Measurements from ENCODE around the gene TJP3.

The TJP3 gene

DNA sequence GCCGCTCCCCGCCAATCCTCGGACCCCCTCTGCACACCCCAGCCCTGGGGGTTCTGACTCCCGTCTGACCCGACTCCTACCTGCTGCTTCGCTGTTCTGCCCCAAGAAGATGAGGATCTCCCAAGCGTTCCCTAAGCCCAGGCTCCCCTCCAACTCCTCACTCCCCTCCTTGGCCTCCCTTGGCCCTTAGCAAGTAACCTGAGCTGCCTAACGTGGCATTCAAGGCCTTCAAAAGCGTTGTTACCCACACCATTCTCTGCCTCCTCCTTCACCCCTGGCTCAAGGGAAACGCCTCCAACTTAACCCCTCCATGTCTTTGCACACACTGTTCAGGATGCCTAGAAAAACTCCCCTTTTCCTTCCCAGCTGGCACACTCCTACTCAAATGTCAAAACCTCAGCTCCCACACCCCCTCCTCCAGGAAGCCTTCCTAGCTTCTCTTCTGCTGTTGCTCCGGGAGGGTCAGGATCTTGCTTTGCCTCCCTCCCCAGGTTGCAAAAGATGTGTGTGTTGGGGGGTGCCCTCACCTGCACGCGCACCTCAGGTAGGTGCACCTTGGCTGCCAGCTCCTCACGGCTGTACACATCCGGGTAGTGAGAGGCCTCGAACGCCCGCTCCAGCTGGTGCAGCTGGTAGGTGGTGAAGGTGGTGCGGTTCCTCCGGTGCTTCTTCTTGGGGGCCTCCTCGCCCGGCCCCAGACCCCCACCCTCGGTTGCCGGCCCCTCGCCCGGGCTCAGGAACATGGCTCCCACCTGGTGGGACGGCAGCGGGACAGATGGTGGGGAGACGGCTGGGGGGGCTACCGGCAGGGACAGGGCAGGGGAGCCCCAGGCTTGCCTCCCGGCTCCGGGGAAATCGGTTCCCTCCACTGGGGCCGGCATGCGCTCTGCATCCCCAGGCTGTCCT lies 63.1 kb downstream of the TJP3 start:
- DNase-seq: no peak

DNA sequence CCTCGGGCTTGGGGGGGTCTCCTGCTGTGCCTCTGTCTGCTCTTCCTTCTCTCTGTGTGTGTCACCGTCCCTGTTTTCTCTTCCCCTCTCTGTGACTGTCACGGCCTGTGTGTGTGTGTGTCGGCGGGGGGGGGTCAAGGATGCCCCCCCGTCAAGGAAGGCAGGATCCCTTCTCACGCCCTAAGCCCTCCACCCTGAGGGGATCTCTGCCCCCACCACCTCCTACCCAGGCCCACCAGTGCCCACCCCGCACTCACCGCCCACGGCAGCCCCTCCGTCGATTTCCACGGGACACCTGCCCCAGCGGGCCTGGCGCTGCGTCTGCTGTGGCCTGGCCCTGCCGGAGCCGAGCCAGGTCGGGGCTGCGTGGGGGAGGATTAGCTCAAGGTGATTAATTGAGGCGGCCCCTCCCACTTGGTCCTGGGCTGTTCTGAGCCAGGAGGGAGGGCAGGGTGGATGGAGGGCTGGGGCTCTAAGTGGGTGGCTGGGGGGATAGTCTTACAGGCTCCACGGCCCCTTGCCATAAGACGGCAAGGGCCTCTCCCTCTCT lies 63.8 kb downstream of the TJP3 start, which contains the start of gene RAX2:
RAX2 (minus strand) TSS at position 323 of the 550 bp plus-strand sequence. CDS start 486 bp downstream, outside the sequence.
- no peak for DNase-seq

DNA sequence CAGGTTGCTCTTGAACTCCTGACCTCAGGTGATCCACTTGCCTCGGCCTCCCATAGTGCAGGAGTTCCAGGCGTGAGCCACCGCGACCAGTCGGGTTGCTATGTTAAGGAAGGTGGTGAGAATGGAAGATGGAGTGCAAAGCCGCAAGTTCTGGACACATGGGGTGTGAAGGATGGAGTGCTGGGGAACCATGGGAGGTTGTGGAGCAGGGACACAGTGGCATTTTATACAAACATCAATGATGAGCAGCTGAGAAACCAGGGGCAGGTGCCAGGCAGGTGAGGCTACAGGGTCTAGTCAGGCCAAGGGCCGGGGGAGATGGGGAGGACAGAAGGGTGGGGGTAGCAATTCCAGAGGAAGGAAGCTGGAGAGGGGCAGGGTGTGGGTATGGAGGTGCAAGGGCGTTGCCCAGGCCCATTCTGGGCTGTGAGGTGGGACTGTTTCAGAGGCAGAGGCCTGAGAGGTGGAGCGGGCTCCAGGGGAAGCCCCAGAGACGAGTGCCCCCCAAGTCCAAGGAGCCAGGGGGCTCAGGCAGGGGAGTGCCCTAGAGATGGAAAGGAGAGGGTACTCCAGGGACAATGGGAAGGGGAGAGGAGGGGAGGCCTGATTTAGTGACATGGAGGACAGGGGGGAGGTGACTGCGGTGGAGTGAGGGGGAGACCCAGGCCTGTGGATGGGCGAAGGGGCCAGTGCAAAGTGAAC lies 65.8 kb downstream of the TJP3 start:
- DNase-seq: no peak

DNA sequence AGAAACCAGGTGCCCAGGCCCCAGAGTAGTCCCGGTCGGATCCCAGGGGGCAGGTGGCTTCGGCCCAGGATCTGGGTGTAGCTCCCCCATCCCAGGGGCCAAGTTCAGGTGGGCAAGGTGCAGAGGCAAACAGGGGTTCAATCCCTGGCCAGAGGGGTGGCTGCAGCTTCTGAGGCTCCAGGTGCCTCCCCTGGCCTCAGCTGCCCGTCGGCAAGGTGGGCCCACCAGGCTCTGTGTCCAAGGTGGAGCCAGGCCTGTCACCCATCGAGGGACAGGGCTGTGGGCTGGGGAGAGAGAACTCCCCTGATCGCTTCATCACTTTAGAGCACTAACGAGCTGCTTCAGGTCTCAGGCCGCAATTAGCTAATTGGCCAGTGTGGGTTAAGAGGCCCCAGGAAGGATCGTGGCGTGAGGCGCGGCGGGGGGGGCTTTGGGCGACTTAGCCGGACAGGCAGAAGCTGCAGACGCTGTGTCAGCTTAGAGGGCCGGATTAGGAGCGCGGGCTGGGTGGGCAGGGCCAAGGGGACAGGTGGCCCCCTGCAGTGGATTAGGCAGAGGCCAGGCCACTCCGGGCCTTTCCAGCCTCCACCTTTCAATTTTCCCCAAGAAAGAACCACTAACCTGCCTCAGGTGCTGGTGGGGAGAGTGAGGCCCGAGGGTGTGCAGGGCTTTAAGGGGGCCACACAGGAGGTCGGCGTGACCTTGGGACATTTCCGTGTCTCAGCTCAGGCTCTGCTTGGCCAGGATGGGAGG lies 66.6 kb downstream of the TJP3 start:
- no peak for DNase-seq

DNA sequence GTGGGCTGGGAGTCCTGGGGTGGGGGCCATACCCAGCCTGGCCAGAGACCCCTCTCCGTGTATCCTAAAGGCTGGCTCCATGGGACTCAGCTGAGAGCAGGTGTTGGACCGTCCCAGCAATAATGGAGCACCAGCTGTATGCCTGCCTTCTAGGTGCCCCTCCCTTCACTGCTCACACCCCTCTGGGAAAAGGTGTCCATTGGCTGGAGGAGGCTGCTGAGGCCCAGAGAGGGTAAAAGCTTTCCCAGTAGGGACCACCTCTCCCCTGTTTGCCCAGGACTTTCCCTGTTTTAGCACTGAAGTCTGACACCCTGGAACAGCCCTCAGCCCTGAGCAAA lies 67.2 kb downstream of the TJP3 start:
- DNase-seq: no peak

DNA sequence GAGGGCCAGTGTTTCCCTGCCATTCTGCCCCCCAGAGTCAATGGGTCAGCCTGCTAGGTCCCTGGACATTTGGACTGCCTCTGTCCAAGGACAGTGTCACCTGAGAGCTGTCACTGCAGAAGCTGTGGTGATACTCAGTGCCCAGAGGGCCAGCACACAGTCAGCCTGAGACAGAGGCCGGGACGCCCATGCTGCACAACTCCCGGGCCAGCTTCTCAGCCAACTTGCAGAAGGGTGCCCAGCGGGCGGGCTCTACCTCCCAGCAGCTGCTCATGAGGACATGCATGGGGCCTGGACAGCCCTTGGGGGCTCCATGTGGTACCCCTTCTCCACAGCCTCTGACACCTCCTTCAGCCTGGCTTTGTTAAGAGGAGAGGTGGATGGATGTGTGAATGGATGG lies 67.6 kb downstream of the TJP3 start:
- no peak for DNase-seq

DNA sequence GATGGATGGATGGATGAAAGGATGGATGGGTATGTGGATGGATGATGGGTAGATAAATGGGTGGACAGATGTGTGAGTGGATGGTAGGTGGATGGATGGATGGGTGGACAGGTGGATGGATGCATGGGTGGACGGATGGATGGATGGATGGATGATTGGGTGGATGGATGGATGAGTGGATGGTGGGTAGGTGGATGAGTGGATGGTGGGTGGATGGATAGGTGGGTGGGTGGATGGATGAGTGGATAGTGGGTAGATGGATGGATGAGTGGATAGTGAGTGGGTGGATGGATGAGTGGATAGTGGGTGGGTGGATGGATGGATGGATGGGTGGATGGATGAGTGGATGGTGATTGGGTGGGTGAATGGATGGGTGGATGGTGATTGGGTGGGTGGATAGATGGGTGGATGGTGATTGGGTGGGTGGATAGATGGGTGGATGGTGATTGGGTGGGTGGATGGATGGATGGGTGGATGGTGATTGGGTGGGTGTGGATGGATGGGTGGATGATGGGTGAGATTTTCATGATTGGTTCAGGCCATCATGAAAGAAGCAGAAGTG lies 68.4 kb downstream of the TJP3 start:
- no peak for DNase-seq

DNA sequence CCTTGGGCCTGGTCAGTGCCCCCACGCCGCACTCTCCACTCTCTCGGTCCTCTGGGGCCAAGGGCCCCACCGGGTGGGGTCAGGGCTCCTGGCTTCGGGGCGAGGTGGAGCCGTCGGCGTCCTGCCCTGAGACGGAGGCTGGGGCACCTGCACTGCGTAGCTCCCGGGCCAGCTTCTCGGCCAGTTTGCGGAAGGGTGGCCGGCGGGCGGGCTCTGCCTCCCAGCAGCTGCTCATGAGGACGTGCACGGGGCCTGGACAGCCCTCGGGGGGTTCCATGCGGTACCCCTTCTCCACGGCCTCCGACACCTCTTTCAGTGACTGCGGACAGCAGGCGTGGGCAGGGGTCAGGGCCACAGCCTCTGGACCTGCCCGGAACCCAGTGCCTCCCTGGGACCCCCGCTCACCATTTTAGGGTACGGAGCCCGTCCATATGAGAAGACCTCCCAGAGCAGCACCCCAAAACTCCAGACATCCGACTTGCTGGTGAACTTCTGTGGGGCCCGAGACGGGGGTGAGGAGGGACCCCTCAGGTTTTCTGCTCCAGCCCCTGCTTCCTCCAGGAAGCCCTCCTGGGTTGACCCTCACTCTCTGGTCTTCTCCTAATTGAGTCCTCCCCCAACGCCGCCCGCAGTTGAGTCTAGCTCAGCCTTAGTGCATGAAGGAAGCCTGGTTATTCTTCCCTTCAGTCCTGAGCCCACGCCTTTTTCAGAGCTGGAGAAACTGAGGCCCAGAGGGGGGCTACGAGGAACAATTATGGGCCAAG lies 70.1 kb downstream of the TJP3 start:
- DNase-seq: no peak

DNA sequence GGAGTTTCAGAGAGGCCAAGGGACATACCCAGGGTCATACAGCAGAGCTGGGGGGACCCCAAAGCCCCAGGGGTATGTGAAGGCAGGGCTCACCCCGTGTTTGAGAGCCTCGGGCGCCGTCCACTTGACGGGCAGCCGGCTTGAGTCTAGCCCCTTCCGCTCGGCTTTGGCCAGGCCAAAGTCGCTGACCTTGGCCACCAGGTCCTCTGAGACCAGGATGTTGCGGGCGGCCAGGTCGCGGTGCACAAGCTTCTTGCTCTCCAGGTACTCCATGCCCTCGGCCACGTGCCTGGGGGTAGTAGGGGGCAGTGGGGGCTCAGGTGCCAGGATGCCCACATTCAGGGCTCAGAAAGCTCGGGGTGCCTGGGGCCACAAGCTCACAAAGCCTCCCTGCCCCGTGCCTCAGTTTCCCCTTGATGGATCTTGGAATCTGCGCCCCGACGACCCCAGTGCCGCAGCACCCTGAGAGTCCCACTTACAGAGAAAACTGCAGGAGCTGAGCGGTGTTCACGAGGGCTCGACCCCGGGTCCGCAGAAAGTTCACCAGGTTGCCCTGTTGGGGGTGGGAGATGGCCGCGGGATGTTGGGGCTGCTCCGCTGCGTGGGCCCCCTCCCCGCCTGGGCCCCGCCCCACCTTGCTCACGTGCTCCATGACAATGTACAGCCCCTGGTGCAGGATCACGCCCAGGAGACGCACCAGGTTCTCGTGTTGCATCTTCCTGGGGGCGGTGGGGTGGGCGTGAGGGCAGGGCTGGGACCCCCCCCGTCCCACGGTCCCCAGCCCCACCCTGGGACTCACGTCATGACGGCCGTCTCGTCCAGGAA lies 70.9 kb downstream of the TJP3 start:
- DNase-seq: no peak

DNA sequence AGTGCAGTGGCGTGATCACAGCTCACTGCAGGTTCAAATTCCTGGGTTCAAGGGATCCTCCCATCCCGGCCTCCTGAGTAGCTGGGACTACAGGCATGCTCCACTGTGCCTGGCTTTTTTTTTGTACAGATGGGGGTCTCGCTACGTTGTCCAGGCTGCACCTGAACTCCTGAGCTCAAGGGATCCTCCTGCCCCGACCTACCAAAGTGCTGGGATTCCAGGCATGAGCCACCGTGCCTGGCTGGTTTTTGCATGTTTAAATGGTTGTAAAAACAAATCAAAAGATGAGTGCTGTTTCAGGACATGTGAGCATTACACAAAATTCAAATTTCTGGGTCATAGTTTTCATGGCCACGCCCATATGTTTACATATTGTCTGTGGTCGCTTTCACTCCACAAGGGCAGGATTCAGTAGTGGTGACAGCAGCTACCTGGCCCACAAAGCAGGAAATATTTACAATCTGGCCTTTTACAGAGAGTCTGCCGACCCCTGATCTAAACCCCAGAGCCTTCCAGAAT lies 72.7 kb downstream of the TJP3 start:
- no peak for DNase-seq

DNA sequence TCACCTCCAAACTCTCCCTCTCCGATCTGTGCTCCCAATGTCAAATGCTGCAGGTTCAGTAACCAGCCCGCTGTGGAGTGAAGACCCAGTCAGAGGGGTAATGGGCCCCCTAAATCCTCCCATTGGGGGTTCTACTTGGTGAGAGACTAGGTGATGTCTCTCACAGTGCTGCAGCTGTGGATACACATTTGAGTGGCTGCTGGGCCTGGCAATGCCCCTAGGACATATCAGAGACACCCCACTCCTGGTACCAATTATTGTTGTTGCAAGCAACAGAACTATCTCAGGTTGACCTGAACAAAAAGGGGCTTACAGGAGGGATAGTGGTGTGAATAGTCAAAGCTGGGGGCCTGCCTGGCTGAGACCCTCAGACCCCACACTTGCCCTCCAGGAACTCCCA lies 73.4 kb downstream of the TJP3 start:
- no peak for DNase-seq

DNA sequence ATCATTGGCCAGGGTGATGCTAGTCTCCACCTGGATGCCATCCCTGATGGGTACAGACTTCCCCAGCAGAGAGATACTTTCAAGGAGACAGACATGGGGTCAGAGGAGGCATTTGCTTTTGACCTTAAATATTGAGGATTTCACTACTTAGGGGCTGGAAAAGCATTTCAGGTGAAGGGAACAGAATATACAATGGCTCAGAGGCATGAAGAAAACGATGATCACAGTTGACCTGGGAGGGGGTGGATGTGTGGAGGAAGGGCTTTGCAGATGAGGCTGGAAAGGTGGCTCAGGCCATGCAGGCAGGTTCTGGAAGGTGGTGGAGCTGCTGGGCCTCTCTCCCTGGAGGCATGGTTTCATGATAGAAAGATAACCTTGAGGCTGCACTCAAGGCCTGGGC lies 74.1 kb downstream of the TJP3 start:
- no peak for DNase-seq

DNA sequence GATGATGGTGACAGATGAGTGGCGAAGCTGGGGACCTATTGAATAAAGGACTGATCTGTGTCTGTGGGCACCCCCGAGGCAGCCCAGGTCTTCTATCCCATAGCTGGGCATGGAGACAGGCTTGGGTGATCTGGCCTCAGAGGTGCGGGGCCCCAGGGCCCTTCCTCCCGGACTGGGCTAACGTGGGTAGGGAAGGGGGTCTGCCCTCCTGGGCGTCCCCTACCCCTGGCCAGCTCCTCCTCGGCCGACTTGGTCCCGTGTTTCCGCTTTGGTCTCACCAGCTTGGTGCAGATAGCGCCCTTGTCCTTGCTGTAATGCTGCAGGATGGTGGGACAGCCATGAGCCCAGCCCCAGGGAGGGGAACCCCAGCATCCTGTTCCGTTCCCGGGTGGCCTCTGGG lies 74.7 kb downstream of the TJP3 start:
- no peak for DNase-seq

DNA sequence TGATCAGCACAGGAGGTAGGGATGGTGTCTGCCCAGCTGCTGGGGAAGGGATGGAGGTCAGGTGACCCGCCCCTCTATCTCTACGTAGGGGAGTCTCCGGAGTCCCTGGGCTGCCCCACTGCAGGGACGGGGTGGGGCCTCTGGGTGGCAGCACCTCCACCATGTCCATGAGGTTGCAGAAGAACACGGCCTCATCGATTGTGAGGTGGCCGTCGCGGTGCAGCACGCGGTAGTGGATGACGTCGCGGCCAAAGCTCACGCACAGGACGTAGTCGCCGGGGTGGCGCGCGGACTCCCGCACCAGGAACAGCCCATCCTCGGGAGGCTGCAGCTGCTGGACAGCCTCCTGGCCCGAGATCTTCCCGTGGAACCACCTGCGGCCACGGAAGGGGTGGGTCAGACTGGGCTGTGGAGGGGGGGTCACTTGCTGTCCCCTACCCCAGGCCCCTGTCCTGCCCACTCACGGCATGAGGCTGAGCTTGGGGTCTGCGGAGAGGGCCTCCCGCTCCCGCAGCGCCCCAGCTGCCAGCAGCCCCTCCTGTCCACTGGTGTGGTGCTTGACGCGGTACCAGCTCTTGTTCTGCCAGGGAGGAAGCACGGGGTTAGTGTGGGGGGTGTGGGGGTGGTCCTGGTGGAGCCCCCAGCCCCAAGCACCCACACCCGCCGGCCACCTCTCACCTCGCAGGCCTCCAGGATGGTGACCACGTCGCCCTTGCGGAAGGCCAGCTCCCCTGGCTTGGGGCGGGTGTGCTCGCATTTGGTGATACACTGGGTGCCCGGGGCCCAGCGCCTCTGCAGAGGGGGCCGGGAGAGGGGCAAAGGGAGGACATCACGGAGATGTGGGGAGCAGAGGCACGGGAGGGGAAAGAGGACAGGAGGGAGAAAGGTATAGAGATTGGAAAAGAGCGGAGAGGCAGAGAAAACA lies 75.7 kb downstream of the TJP3 start:
- DNase-seq: no peak

DNA sequence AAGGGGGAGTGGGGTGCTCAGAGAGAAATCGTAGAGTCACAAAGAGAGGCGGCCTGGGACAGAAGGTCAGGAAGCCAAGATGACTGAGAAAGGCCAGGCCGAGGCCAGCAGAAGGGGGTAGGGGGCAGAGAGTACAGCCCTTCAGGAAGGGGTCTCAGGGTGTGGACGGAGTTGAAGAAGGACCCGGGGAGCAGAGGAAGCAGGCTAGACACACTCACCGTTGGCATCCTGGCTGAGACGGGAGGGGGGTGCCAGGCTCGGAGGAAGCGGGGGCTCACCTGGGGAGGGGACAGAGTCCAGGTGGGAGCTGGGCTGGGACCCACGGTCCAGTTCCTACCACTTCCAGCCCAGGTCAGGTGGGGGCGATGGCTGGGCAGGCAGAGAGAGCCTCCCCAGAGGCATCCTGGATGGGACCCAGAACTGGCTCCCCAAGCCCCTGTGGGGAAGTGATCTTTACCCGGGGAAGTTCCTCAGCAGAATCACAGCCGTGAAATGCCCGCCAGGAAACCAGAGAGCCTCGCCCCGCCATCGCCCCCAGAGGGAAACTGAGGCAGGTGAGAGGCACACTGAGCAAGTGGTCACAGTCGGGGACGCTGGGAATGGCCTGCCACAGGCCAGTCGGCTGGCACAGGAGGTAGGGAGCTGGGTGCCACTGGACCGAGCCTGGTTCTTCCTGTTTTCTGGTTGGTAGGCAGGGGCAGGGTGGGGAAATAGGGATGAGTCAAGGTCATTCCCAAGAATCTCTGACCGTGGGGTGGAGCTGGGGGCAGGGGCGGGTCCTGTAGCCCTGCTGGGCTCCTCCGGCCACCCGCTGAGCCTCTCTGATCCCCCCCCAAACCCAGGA lies 76.6 kb downstream of the TJP3 start:
- DNase-seq: no peak

DNA sequence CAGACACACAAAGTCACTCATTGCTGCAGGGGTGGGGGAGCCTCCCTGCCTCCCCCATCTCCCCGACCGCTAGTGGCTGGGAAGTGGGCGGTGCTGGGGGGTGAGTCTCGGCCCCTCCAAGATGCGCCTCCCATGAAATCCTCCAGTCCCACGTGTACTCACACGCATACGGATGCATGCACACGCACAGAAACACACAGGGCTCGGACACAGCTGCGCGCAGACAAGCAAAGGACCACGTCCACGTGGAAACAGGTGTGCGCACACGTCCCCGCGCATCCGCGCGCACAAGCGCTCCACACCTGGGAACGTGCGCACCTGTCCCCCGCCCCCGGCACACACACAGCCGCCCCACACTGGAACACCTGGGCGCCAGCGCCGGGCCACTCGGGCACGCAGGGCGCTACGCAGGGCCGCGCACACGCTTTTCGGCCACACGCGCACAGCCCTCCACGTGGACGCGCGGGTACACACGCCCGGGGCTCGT lies 77.3 kb downstream of the TJP3 start:
- DNase-seq: no peak

DNA sequence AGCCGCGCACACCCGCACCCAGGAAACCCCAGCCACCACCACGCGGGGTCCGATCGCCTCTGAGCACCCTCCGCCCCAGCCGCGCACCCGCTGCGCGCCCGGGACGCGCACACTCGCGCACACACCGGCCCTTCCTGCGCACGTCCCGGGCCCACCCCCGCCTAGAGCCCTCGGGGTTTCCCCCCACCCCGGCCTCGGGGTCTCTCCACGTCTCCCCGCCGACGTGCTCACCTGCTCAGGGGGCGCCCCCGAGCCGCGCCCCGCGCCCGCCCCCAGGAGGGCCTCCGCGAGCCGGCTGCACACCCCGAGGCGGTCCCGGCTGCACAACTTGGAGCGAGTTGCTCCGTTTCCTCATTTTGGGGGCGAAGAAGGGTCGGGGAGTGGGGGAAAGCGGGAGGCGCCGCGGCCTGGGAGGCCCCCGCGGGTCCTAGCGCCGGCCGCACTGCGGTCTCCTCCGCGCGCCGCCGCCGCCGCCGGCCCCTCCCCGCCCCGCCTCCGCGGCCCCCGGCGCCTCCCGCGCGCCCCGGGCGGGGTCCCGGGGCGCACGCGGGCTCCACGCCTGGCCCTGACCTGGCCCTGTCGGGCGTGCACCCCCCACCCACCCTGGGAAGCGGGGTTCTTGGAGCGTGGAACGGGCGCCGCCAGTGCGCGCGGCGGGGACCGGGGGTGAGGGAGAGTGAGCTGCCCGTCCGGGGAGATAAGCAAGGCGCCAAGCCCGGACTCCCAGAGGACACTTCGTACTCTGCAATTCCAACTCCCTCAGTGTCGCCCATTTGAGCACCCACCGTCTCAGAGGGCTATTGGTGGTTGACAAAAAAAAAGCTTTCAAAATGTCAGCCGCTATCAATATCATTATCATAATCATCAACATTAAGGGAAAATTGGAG lies 78.0 kb downstream of the TJP3 start, which contains the start of gene MATK:
MATK (minus strand) TSS at position 444 of the 887 bp plus-strand sequence. CDS start 1,246 bp downstream, outside the sequence.
- DNase-seq: no peak
